ENCODE measurements around the gene CPNE7. TPM values are rescaled to one million over a fixed set of nuclear protein-coding genes. Genes with fewer than 3 reads are reported as not detected.
A peak's percentile ranks its signal among the peaks of the same experiment; 100 is the strongest.

CPNE7 gene
- total RNA-seq, 2 experiments from 2014 or later: 5.1 to 5.7 TPM

- no peak for DNase-seq
- peaks cover 9% of the 10 kb centered on the region for H3K27me3 Mint-ChIP-seq
- H3K4me3 Mint-ChIP-seq: no peak overlapping the region
- POLR2A ChIA-PET: no interaction called here
- H3K9me3 Mint-ChIP-seq: no peaks in the 10 kb centered on the region
- CTCF ChIA-PET: no interaction called here
- peaks cover 20% of the 10 kb centered on the region for H3K4me1 Mint-ChIP-seq
- H3K27ac Mint-ChIP-seq: no peak overlapping the region
- H3K36me3 Mint-ChIP-seq (ENCODE audit: low read depth): no peaks in the 10 kb centered on the region
These were observed 1.5 kb upstream of the CPNE7 start for GRCh38 chr16:89573826-89574680.

- Mint-ChIP-seq H3K4me1 (peaks cover 20% of the 10 kb centered on the region), H3K27ac (no peak overlapping the region), H3K36me3 (ENCODE audit: low read depth) (no peaks in the 10 kb centered on the region), H3K27me3 (peaks cover 9% of the 10 kb centered on the region), H3K4me3 (peak overlapping the region; percentile 41), H3K9me3 (no peaks in the 10 kb centered on the region)
- DNase-seq: peak; percentile 43
- ChIA-PET CTCF (interaction anchor here (0.7 to 1.1 kb wide), 2 partner anchors 8 to 364 kb away, joined by 3 to 4 read pairs; no protein-coding TSS in a partner anchor), POLR2A (no interaction called here)
These were observed 794 bp upstream of the CPNE7 start for GRCh38 chr16:89574681-89575246.

- DNase-seq: no peak
- ChIA-PET CTCF (interaction anchor here (1.1 kb wide), 2 partner anchors 11 to 13 kb away, joined by 3 read pairs; no protein-coding TSS in a partner anchor), POLR2A (no interaction called here)
- Mint-ChIP-seq H3K36me3 (ENCODE audit: low read depth) (no peaks in the 10 kb centered on the region), H3K27ac (no peak overlapping the region), H3K4me1 (peaks cover 20% of the 10 kb centered on the region), H3K27me3 (peaks cover 9% of the 10 kb centered on the region), H3K9me3 (no peaks in the 10 kb centered on the region), H3K4me3 (no peak overlapping the region)
These were observed 846 bp downstream of the CPNE7 start for GRCh38 chr16:89576153-89577054.

GRCh38 chr16:89577055-89577759, 1.6 kb downstream of the CPNE7 start:
- DNase-seq: no peak
- no peak overlapping the region for H3K27ac Mint-ChIP-seq
- POLR2A ChIA-PET: no interaction called here
- H3K4me1 Mint-ChIP-seq: peaks cover 14% of the 10 kb centered on the region
- no peaks in the 10 kb centered on the region for H3K9me3 Mint-ChIP-seq
- H3K4me3 Mint-ChIP-seq: no peak overlapping the region
- peaks cover 9% of the 10 kb centered on the region for H3K27me3 Mint-ChIP-seq
- no peaks in the 10 kb centered on the region for H3K36me3 Mint-ChIP-seq (ENCODE audit: low read depth)
- CTCF ChIA-PET: no interaction called here

GRCh38 chr16:89579351-89579750, 3.8 kb downstream of the CPNE7 start:
- peaks cover 6% of the 10 kb centered on the region for H3K27me3 Mint-ChIP-seq

GRCh38 chr16:89581045-89581695, 5.6 kb downstream of the CPNE7 start:
- Mint-ChIP-seq H3K27ac (no peak overlapping the region), H3K36me3 (ENCODE audit: low read depth) (no peaks in the 10 kb centered on the region), H3K27me3 (peaks cover 6% of the 10 kb centered on the region), H3K4me3 (no peak overlapping the region), H3K4me1 (no peaks in the 10 kb centered on the region), H3K9me3 (no peaks in the 10 kb centered on the region)
- ChIA-PET CTCF (no interaction called here), POLR2A (no interaction called here)
- DNase-seq: no peak

More at GRCh38 chr16:89579351-89579750, 3.8 kb downstream of the CPNE7 start:
- Mint-ChIP-seq H3K4me3 (no peak overlapping the region), H3K27ac (no peak overlapping the region), H3K9me3 (no peaks in the 10 kb centered on the region), H3K36me3 (ENCODE audit: low read depth) (no peaks in the 10 kb centered on the region), H3K4me1 (peaks cover 2% of the 10 kb centered on the region)
- ChIA-PET POLR2A (no interaction called here), CTCF (no interaction called here)
- DNase-seq: no peak

- Mint-ChIP-seq H3K27ac (no peak overlapping the region), H3K27me3 (peaks cover 6% of the 10 kb centered on the region), H3K36me3 (ENCODE audit: low read depth) (no peaks in the 10 kb centered on the region), H3K9me3 (no peaks in the 10 kb centered on the region), H3K4me3 (no peak overlapping the region), H3K4me1 (no peaks in the 10 kb centered on the region)
- POLR2A ChIA-PET: no interaction called here
- DNase-seq: no peak
- CTCF ChIA-PET: no interaction called here
These were observed 6.5 kb downstream of the CPNE7 start for GRCh38 chr16:89581861-89582563.

GRCh38 chr16:89582614-89583196, 7.1 kb downstream of the CPNE7 start:
- Mint-ChIP-seq H3K4me3 (no peak overlapping the region), H3K9me3 (no peaks in the 10 kb centered on the region), H3K4me1 (no peaks in the 10 kb centered on the region), H3K27ac (no peak overlapping the region), H3K36me3 (ENCODE audit: low read depth) (no peaks in the 10 kb centered on the region), H3K27me3 (no peaks in the 10 kb centered on the region)
- CTCF ChIA-PET: no interaction called here
- no peak for DNase-seq
- POLR2A ChIA-PET: no interaction called here

GRCh38 chr16:89583197-89583894, 7.8 kb downstream of the CPNE7 start:
- H3K4me3 Mint-ChIP-seq: no peak overlapping the region
- H3K4me1 Mint-ChIP-seq: no peaks in the 10 kb centered on the region
- ChIA-PET POLR2A (no interaction called here), CTCF (no interaction called here)
- DNase-seq: no peak
- no peak overlapping the region for H3K27ac Mint-ChIP-seq
- H3K27me3 Mint-ChIP-seq: no peaks in the 10 kb centered on the region
- H3K36me3 Mint-ChIP-seq (ENCODE audit: low read depth): no peaks in the 10 kb centered on the region
- H3K9me3 Mint-ChIP-seq: no peaks in the 10 kb centered on the region

GRCh38 chr16:89583895-89584644, 8.5 kb downstream of the CPNE7 start:
- CTCF ChIA-PET: no interaction called here
- no peaks in the 10 kb centered on the region for H3K36me3 Mint-ChIP-seq (ENCODE audit: low read depth)

More at GRCh38 chr16:89583895-89584644, 8.5 kb downstream of the CPNE7 start:
- POLR2A ChIA-PET: no interaction called here
- no peaks in the 10 kb centered on the region for H3K4me1 Mint-ChIP-seq
- no peaks in the 10 kb centered on the region for H3K9me3 Mint-ChIP-seq
- H3K4me3 Mint-ChIP-seq: no peak overlapping the region
- no peaks in the 10 kb centered on the region for H3K27me3 Mint-ChIP-seq
- DNase-seq: no peak
- no peak overlapping the region for H3K27ac Mint-ChIP-seq

Data from activated CD4-positive, alpha-beta T cell treated with anti-CD3 and anti-CD28 coated beads, Interleukin-2, amount 10 ng/mL, durations not matched to agents 7 days and 5 days (primary cell).